ENCODE data around the gene CACNA1S.

DNA sequence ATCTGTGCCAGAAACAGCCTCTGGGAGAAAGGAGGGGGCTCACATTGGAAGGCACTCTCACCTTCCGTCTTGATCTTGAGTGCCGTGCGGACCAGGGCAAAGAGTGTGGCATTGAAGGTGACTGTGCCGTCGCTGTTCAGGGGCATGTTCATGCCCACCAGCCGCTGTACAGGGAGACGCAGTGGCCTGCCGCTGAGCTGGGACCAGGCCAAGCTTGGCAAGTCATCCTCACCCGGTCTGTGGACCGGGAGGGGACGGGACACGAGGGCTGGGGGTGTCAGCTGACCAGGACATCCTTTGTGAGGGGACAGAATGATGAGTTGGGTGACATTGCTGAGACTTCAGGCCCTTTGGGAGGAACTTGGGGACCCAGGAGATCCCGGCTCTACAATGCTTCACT, 63.7 kb downstream of the CACNA1S start:
- TF ChIP-seq, protein P1, sequence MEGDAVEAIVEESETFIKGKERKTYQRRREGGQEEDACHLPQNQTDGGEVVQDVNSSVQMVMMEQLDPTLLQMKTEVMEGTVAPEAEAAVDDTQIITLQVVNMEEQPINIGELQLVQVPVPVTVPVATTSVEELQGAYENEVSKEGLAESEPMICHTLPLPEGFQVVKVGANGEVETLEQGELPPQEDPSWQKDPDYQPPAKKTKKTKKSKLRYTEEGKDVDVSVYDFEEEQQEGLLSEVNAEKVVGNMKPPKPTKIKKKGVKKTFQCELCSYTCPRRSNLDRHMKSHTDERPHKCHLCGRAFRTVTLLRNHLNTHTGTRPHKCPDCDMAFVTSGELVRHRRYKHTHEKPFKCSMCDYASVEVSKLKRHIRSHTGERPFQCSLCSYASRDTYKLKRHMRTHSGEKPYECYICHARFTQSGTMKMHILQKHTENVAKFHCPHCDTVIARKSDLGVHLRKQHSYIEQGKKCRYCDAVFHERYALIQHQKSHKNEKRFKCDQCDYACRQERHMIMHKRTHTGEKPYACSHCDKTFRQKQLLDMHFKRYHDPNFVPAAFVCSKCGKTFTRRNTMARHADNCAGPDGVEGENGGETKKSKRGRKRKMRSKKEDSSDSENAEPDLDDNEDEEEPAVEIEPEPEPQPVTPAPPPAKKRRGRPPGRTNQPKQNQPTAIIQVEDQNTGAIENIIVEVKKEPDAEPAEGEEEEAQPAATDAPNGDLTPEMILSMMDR (IDR thresholded peaks at IDR 0.05; ENCODE audit: low read length): no peak
- no peak for TF ChIP-seq EZH2 (IDR thresholded peaks at IDR 0.05; ENCODE audit: borderline replicate concordance, low read length)
